NCI-H146 (cell line): ENCODE results near the gene CCDC116.

ENCODE experiments used
- DNase-seq: peaks from one replicate; lab custom pipeline; 2025; lab: John Stamatoyannopoulos, UW

Gene CCDC116

GRCh38 chr22:21681566-21682370 lies 49.2 kb downstream of the CCDC116 start:
- no peak for DNase-seq

- DNase-seq, result no peak
Observed at GRCh38 chr22:21682385-21683175, 50.0 kb downstream of the CCDC116 start.

GRCh38 chr22:21683401-21683811 lies 50.8 kb downstream of the CCDC116 start:
- DNase-seq, result no peak

DNA sequence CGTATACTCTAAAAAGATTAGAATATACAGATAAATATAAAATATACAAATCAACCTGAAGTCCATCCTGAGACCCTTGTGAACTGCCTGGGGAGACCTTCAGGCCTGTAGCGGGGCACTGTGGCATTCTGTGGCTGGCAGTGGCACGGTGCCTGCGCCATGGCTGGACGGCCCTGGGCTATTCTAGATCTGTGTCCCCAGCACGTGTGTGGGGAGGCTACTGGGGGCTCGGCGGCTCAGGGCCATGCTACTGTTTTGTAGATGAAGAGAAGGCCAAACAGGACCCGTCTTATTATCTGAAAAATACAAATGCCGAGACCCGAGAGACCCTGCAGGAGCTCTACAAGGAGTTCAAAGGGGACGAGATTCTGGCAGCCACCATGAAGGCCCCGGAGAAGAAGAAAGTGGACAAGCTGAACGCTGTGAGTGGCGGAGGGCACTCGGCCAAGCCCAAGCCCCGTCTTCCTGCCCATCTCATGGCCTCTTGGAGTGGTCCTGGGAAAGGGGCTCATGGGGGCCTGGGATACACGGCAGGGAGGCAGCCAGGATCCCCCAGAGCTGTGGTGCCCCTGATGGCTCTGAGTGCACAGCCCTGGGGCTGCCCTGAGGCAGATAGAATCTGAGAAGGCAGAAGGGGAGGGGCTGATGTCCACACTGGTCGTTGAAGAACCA lies 52.1 kb downstream of the CCDC116 start:
- DNase-seq, result no peak

- DNase-seq, result no peak
Observed at GRCh38 chr22:21685164-21685513, 52.6 kb downstream of the CCDC116 start.

- no peak for DNase-seq
Observed at GRCh38 chr22:21686193-21686608, 53.6 kb downstream of the CCDC116 start.
